A673 (cell line): ENCODE measurements around the gene AGAP1. TPM values are rescaled to one million over a fixed set of nuclear protein-coding genes. Genes with fewer than 3 reads are reported as not detected.

Experiments
- BruUV-seq: library from RNA; stranded (reverse); fragments of 400-500 nt; replicated peaks from 2 replicates; lab custom pipeline; 2021; lab: Mats Ljungman, UMichigan
- CTCF ChIA-PET: fragments of 300-600 bp; sonication (Branson Sonifier 250); formaldehyde crosslinking; loops from one replicate; lab custom pipeline; 2022; ENCODE audit warnings: antibody characterized with exemption; lab: Charles Lee
- POLR2A ChIA-PET: fragments of 300-600 bp; sonication (Branson Sonifier 250); formaldehyde crosslinking; loops from one replicate; lab custom pipeline; 2022; ENCODE audit warnings: antibody characterized with exemption; ENCODE audit not compliant: low non-redundant PET; lab: Charles Lee
- DNase-seq: peaks from one replicate; pipeline ENCODE4 v3.0.0-alpha.2; 2015; ENCODE audit warnings: low spot score
- H3K27ac ChIP-seq: fragments of 200-600 bp; sonication (generic); 2 replicates; pipeline ENCODE4 v1.5.1; 2016; ENCODE audit warnings: mixed run types, low read depth, mild to moderate bottlenecking, mixed read lengths, antibody characterized with exemption, low read length; ENCODE audit not compliant: poor library complexity, severe bottlenecking
- H3K27me3 ChIP-seq: fragments of 200-600 bp; sonication (generic); replicated peaks from 2 replicates; pipeline ENCODE4 v1.6.1; 2017; ENCODE audit warnings: mixed run types, low read depth, mild to moderate bottlenecking, mixed read lengths, antibody characterized with exemption, low read length; ENCODE audit not compliant: insufficient read depth, poor library complexity
- H3K36me3 ChIP-seq: fragments of 200-600 bp; sonication (generic); 2 replicates; pipeline ENCODE4 v1.6.1; 2016; ENCODE audit warnings: mixed run types, mild to moderate bottlenecking, mixed read lengths, antibody characterized with exemption, low read length; ENCODE audit not compliant: insufficient read depth, poor library complexity, severe bottlenecking
- H3K4me1 ChIP-seq: fragments of 200-600 bp; sonication (generic); 2 replicates; pipeline ENCODE4 v1.6.1; 2017; ENCODE audit warnings: mixed run types, mild to moderate bottlenecking, mixed read lengths, antibody characterized with exemption, low read length; ENCODE audit not compliant: insufficient read depth, poor library complexity, severe bottlenecking
- H3K4me3 ChIP-seq: fragments of 200-600 bp; sonication (generic); 2 replicates; pipeline ENCODE4 v1.5.1; 2016; ENCODE audit warnings: low read depth, mixed run types, mild to moderate bottlenecking, mixed read lengths, low read length; ENCODE audit not compliant: poor library complexity, severe bottlenecking
- H3K9me3 ChIP-seq: fragments of 200-600 bp; sonication (generic); 2 replicates; pipeline ENCODE4 v1.6.1; 2016; ENCODE audit warnings: mixed run types, low read depth, mild to moderate bottlenecking, mixed read lengths, antibody characterized with exemption, low read length; ENCODE audit not compliant: poor library complexity, severe bottlenecking
- CTCF ChIP-seq: fragments of 300-800, 200-600 bp; sonication (generic); conservative IDR thresholded peaks from 2 replicates; pipeline ENCODE4 v1.5.1; 2017; ENCODE audit warnings: low read depth, mild to moderate bottlenecking, antibody characterized with exemption, low read length, moderate library complexity, mixed read lengths
- EZH2 ChIP-seq: fragments of 200-600 bp; sonication (generic); IDR thresholded peaks from 2 replicates; pipeline ENCODE4 v1.6.1; 2017; ENCODE audit warnings: borderline replicate concordance, low read depth, mild to moderate bottlenecking, mixed read lengths, antibody characterized with exemption, low read length; ENCODE audit not compliant: poor library complexity, severe bottlenecking
- intact Hi-C: fragments of 100-400 bp; cut with micrococcal nuclease; formaldehyde crosslinking; loops from one replicate; pipeline ENCODE4 v1.10.0; 2022; ENCODE audit not compliant: unreplicated experiment
- total RNA-seq: library from RNA; stranded (reverse); gene quantifications from 2 replicates; pipeline ENCODE4 v1.2.3, GENCODE V29; 2021

The AGAP1 gene
- total RNA-seq, 1 experiment from 2014 or later, result 25.3 TPM

GRCh38 chr2:236157815-236158498 lies 664.1 kb downstream of the AGAP1 start:
- CTCF ChIA-PET, result no interaction called here
- POLR2A ChIA-PET, result no interaction called here
- no peak for DNase-seq
- intact Hi-C loops, result no loop called here
- Histone ChIP-seq H3K27me3 (peaks cover 7% of the 10 kb centered on the region), H3K9me3 (no peaks in the 10 kb centered on the region), H3K4me3 (no peak overlapping the region), H3K4me1 (no peaks in the 10 kb centered on the region), H3K27ac (no peak overlapping the region), H3K36me3 (no peaks in the 10 kb centered on the region)
- no peak for TF ChIP-seq EZH2
- no peak for TF ChIP-seq CTCF
- no TSS peak for BruUV-seq

DNA sequence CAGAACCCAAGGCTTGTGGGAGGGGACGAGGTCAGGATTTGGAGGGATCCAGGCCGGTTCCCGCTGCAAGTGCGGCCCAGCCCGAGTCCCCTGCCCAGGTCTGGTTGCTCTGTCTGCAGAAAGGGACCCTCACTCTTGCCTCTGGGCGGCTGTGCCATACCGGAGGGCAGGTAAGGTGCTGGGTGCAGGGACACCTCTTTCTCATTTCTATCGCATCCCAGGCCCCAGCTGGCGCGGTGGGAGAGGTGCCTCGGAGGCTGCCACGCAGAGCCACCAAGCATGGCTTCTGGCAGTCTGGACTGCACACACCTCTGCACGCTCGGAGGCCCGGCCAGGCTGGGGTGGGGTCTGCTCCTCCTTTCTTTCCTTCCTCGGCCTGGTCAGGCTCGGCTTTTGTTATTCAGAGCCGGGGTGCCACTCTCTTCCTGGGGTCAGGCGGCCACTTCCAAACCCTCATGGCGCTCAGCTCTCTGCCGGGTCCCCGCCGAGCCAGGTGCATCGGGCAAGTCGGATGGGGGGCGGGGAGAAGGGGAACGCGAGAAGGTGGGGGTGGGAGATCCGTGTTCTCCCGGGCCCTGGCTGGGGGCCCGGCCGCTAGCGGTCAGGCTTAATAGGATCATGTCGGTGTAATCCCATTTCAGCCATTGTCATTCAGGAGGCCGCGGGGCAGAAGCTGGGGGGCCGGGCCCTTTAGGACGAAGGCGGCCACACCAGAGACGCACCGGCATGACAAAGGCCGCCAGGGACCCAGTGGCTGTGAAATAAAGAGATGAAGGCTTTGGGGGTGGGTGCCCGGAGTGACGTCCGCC lies 665.3 kb downstream of the AGAP1 start:
- ChIA-PET CTCF (no interaction called here), POLR2A (no interaction called here)
- TF ChIP-seq EZH2 (no peak), CTCF (no peak)
- BruUV-seq, result no TSS peak
- Histone ChIP-seq H3K36me3 (no peaks in the 10 kb centered on the region), H3K9me3 (no peaks in the 10 kb centered on the region), H3K27ac (no peak overlapping the region), H3K27me3 (peaks cover 19% of the 10 kb centered on the region), H3K4me3 (no peak overlapping the region), H3K4me1 (no peaks in the 10 kb centered on the region)
- DNase-seq, result no peak
- intact Hi-C loops, result no loop called here

DNA sequence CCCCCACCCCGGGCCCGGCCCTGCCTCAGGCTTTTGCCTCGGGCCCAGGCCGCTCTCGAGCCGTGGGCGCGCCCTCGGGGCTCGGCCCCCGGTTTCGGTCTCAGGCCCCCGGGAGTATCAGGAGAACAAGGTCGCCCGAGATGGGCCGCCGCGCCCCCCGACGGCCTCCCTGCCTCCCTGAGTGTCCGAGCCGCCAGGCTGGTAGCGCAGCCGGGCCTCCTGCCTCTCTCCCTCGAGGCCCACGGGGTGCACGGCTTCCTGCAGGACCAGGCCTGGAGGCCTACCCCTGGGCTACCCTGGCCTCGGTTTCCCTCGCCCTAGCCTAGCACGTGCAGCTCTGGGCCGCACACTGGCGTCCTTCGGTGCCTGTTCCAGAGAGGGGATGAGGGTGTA lies 665.9 kb downstream of the AGAP1 start:
- ChIA-PET POLR2A (no interaction called here), CTCF (no interaction called here)
- Histone ChIP-seq H3K36me3 (no peaks in the 10 kb centered on the region), H3K27ac (no peak overlapping the region), H3K4me1 (no peaks in the 10 kb centered on the region), H3K4me3 (no peak overlapping the region), H3K27me3 (peaks cover 25% of the 10 kb centered on the region), H3K9me3 (no peaks in the 10 kb centered on the region)
- TF ChIP-seq EZH2 (no peak), CTCF (no peak)
- intact Hi-C loops, result no loop called here
- DNase-seq, result no peak
- BruUV-seq, result no TSS peak
